Stimulated activated CD4-positive, alpha-beta T cell treated with anti-CD3 and anti-CD28 coated beads, TNF-alpha, amount 100 ng/mL, for 24 hours (primary cell): ENCODE measurements around the gene SELENOW.
"Not testable (repeated sequence)": the region's sequence is repeated elsewhere in the genome, so short reads cannot be mapped to it uniquely, and the experiment has no call there.

Source experiments
- DNase-seq, 3 experiments: peaks; one replicate each; pipeline ENCODE4 v3.0.0-alpha.2; 2020; ENCODE audit warnings: low read depth in 3 of 3

SELENOW gene

DNA sequence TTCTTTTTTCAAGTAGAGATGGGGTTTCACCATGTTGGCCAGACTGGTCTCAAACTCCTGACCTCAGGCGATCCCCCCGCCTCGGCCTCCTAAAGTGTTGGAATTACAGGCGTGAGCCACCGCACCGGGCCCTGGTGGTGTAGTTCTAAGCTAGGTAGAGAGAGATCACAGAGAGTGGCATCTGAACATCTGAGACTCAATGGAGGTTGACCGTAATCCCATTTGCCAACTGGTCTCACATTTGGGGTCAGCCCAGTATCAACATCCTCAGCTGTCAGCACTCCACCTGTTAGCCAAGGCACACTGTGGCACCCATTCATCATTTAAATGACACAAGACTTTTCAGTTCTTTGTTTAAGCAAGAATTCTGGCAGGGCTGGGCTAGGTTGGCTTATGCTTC lies 8.1 kb downstream of the SELENOW start:
- DNase-seq = no peak

DNA sequence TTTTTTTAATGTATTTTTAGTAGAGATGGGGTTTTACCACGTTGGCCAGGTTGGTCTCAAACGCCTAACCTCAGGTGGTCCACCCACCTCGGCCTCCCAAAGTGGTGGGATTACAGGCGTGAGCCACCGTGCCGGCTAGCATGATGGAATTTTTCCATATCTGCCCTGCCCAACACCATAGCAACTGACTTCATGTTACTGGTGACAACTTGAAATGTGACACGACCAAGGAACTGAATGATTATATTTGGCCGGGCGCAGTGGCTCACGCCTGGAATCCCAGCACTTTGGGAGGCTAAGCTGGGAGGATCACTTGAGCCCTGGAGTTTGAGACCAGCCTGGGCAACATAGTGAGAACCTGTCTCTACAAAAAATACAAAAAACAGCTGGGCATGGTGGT lies 8.8 kb downstream of the SELENOW start:
- DNase-seq = not testable (repeated sequence)

DNA sequence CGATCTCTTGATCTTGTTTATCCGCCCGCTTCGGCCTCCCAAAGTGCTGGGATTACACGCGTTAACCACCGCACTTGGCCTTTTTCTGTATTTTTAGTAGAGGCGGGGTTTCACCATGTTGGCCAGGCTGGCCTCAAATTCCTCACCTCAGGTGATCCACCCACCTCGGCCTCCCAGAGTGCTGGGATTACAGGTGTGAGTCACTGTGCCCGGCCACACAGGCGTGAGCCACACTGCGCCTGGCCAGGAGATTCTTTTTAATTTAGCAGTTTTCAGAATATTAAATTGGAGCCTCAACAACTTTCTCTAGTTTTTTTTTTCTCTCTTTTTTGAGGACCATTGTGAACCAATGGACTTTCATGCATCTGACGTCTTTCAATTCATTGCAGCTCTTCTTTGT lies 11.3 kb downstream of the SELENOW start:
- DNase-seq = not testable (repeated sequence)

DNA sequence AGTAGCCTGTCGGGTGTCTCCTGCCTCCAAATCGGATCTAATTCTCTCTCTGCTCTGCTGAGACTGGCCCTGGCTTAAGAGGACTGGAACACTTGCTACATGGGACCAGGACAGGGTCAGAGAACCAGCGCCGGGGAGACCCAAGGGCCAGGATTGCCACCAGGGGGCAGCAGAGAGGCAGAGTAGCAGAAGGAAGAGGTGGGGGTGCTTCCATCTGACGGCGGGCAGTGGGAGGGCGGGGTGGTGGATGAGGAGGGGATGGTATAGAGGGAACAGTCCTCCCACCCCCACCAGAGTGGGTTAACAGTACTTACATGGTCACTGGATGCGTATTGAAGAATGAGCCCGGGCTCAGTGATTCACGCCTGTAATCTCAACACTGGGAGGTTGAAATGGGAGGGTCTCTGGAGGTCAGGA lies 11.9 kb downstream of the SELENOW start:
- peak; percentile 78 to 85 (median 80) for DNase-seq

DNA sequence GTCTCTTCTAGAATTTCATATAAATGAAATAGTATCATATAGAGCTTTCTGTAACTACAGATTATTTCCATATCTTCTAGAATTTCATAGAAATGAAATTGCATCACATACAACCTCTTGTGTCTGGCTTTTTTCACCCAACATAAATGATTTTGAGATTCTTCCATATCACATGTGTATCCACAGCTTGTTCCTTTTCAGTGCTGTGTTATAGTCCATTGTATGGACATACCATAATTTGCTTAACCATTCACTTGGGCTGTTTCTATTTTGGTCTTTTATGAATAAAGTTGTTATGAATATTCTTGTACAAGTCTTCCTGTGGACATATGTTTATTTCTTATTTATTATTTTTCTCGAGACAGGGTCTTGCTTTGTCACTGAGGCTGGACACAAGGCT lies 14.1 kb downstream of the SELENOW start:
- no peak for DNase-seq

DNA sequence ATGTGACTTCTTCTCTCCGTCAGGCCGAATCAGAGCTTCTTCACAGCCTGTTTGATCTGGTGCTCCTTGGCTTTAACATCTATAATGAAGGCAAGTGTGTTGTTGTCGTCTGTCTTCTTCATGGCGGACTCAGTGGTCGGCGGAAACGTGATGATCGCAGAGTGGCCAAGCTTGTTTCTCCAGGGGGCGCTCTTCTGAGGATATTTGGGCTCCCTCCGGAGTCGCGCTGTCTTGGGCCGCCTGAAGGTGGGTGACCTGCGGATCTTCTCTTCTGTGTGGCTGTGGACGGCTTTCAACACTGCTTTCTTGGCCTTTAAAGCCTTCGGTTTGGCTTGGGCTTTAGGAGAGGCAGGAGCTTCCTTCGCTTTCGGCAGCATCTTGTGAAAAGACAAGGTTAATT lies 16.0 kb downstream of the SELENOW start:
- no peak for DNase-seq

DNA sequence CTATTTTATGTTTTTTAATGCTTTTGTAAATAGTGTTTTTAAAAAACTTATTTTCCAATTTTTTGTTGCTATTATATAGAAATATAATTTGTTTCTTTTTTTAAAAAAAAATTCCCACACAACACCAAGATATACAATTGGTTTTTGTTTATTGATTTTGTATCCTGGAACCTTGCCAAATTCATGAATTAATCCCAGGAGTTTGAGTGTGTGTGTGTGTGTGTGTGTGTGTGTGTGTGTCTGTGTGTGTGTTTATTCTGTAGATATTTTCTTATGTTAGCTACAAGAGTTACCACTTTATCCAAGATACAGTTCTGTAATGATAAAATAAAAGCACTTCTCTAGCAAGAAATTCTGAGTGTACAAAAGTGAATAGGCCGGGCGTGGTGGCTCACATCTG lies 18.3 kb downstream of the SELENOW start:
- DNase-seq = no peak

DNA sequence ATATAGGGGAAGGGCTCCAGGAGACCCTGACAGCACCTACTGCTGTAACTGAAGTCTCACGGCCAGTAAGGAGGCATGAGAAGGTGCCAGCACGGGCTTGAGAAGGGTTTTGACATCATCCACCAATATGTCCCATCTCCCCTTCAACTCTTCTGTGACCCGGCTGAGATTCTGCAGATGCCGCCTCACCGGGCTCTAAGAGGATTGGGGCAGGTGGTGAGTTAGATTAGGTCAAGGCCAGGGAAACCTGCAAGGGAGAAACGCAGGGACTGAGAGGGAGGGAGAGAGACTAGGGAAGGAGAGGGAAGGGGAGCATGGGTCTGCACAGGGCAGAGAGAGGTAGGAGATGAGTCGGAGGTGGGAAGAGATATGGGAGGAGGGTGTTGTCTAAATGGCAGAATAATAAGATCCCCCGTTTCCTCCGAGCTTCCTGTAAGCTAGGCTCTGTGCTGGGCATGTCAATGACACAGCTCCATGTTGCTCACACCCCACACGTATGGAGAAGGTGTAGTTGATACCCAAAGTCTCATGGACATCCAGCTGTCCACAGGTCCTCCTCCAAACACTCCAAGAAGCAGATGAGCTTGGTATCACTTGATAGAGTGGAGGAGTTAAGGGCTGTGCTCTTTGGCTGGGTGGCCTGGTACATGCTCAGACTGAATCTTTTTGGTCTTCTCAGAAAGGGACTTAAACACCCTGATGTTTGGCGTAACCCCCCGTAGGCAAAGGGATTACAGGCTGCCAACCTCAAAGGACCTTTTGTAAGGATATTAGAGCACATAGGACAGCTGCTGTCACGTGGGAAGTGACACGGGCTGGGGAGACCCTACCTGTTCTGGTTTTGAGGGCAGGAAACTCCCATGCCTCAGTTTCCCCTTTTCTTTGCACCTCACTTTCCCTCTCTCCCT lies 19.7 kb downstream of the SELENOW start:
- DNase-seq = no peak

DNA sequence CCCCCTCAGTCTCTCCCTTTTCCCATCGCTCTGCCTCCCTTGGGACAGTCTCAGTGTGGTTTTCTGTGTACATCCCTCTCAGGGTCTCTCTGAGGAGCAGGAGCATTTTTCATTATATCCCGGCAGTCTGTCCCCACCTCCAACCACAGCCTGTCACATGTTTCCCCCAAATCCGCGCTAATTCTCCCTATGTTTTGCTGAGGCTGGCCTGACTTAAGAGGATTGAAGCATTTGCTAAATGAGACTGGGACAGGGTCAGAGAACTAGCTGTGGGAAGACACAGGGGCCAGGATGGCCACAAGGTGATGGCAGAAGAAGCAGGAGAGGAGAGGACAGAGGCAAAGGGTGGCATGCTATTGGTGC lies 20.4 kb downstream of the SELENOW start:
- DNase-seq = no peak

DNA sequence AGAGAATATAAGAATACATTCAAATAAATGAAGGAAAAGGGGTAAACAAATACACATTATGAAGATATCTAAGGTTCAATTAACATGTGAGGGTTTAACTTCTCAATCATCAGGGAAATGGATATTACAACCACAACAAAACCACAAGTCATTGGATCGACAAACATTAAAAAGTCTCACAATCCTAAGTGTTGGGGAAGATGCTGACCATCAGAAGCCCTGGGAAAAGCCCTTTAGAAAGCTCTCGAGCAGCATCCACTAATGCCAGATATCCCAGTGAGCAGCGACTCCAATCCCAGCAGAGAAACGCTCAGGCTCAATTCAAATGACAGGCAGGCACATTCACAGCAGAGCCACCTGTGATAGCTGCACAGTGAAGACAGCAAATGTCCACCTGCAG lies 22.8 kb downstream of the SELENOW start:
- no peak for DNase-seq

DNA sequence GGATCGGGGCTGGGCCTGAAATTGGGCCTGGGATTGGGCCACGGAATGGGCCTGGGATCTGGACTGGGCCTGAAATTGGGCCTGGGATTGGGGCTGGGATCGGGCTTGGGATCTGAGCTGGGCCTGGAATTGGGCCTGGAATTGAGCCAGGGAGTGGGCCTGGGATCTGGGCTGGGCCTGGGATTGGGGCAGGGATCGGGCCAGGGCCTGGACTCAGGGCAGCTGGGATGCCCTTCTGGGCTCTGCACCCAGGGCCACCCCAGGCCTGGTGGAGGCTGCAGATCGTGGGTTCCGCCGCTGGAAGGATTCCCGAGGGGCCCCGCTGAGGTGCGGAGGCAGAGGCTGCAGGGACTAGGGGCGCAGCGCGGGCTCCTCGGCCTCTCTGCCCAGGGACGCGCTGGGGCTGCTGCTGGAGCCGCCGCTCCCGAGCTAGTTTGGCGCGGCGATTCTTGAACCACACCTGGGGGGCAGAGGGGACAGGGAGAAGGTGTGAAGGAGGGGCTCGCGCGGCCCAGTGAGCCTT lies 24.1 kb downstream of the SELENOW start:
- DNase-seq = no peak

DNA sequence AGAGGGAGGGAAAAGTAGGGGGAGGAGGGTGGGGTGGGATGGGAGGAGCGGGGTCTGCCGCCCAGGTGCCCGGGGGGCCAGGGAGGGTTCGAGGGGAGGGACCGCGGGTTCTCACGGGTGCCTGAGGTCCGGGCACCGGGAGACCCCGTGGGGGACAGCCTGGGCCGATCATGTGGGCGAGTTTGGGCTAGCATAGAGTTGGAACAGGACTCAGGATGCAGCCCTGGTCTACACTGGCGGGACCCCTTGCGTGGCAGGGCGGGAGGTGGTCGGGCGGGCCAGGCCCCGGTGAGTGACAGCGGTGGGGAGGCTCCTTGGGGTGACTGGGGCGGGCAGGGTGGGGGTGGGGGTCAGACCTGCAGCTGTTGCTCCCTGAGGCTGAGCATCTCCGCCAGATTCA lies 24.6 kb downstream of the SELENOW start:
- not testable (repeated sequence) for DNase-seq

DNA sequence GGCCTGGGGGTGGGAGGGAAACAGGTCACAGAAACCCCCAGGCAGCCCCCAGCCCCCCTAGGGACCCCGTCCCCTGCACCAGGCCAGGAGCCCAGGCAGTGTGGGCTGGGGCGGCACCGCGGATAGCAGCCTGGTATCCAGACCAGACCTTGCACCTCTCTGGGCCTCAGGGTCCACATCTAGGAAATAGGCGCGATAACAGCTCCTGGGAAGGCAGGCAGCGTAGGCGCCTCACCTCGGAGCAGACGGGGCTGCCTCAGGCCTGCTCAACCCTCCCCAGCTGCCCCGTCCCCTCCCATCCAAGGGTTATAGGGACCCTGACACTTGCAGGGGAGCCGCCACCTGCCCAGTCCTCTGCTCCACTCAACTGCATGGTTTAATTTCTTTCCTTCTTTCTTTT lies 25.2 kb downstream of the SELENOW start:
- DNase-seq = not testable (repeated sequence)

DNA sequence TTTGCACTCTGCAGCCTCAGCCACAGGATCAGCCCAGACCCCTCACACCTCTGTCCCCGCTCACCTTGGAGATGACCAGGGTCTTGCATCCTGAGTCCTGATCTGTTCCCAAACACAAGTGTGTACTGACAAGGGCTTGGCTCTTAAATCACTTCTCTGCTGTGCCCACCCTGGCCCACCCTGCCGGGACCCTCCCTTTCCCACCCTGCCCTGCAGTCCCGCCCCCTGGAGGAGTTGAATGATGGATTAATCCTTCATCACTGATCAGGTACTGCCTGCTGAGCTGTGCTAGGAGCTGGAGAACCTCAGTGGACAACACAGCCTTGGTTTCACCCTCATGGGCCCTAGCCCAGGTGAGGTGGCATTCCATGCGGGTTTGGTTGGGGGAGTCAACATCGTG lies 25.9 kb downstream of the SELENOW start, which contains the start of gene TPRX1:
TSS of gene TPRX1 (minus strand) at position 101 of the 400 bp plus-strand sequence. CDS start at position 89, 12 bp downstream.
- DNase-seq = not testable (repeated sequence)

DNA sequence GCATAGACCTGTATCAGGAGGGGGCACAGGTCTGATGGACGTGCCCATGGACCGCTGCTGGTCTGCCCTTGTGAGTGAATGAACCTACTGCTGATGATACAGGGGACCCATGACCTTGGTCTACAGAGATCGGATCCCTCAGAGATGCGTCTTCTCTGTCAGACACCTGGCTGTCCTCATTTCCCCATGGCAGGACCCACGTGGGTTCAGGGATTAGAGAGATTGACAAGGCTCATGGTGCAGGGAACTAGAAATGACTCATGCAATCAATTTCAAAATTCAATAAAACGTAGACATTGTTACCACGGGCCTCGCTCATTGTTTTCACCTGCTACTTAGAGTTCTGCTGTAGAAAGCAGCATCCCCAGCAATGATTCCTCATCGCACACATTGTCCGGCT lies 26.8 kb downstream of the SELENOW start:
- no peak for DNase-seq

DNA sequence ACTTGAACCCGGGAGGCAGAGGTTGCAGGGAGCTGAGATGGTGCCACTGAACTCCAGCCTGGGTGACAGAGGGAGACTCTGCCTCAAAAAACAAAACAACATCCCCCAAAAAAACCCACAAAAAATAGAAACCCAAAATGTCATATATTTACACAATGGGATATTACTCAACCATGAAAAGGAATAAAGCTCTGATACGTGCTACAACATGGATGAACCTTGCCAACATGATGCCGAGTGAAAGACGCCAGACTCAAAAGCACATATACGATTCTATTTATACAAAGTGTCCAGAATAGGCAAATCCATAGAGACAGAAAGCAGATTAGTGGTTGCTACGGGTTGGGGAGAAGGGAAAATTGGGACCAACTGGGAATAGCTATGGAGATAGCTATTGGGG lies 27.9 kb downstream of the SELENOW start:
- DNase-seq = no peak

DNA sequence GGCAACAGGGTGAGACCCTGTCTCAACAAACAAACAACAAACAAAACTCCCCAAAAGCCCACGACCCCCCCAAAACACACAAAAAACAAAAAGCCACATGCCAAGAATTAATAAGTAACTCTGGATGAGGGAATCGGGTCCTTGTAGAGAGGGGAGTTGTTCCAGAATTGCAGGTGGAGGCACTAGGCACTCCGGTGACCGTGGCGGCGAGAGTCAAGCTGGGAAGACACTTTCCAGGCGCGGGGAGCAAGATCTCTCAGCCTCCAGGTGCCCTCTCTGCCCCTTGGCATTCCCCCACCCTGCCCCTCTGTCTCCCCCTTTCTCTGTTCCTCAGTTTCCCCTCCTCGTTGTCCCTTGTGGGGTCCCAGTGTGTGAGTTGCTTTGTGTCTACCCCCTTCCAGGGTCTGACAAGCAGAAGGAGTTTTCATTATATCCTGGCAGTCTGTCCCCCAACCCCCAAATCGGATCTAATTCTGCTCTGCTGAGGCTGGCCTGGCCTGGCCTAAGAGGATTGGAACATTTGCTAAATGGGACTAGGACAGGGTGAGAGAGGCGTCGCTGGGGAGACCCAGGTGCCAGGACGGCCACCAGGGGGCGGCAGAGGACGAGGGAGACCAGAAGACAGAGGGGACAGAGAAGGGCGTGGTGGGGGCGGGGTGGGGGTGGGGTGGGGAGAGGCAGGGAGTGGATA lies 34.9 kb downstream of the SELENOW start:
- DNase-seq = peak; percentile 63 to 80 (median 64)

DNA sequence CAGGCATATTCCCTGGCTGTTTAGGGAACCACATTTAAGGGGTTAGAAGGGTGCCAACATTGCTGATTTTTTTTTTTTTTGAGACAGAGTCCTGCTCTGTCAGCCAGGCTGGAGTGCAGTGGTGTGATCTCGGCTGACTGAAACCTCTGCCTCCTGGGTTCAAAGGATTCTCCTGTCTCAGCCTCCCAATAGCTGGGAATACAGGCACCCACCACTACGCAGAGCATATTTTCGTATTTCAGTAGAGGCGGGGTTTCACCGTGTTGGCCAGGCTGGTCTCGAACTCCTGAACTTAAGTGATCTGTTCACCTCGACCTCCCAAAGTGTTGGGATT lies 35.5 kb downstream of the SELENOW start:
- DNase-seq = no peak

DNA sequence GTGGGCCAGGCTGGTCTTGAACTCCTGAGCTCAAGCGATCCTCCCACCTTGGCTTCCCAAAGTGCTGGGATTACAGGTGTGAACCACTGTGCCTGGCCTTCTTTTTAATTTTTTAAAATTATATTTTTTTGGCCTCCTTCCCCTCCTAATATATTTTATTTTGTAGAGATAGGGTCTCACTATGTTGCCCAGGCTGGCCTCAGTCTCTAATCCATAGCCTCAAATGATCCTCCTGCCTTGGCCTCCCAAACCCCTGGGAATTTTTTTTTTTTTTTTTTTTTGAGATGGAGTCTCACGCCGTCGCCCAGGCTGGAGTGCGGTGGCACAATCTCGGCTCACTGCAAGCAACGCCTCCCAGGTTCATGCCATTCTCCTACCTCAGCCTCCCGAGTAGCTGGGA lies 37.8 kb downstream of the SELENOW start:
- DNase-seq = not testable (repeated sequence)

DNA sequence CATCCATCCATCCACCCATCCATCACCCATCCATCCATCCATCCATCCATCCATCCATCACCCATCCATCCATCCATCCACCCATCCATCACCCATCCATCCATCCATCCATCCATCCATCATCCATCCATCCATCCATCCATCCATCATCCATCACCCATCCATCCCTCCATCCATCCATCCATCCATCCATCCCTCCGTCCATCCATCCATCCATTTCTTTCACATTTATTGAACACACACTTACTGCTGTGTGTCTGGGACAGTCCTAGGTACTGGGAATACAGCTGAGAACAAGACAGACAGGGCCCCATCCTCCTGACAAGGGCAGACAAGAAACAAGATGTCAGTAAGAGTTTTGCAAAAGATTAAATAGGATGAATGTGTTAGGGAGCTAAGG lies 39.7 kb downstream of the SELENOW start:
- not testable (repeated sequence) for DNase-seq

DNA sequence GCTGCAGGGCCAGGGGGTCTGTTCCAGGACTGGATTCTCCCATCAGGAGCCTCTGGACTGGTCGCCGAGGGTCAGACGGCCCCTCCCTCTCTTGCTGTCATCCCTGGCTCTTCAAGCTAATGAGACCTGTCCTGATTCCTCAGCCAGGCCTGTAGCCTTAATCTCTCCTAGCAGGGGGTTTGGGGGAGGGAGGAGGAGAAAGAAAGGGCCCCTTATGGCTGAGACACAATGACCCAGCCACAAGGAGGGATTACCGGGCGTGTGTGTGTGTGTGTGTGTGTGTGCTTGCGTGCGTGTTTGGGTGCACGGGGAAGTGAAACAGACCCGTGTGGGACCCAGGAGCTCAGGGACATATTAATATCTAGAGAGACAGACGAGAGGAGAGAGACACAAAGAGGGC lies 41.4 kb downstream of the SELENOW start:
- no peak for DNase-seq

DNA sequence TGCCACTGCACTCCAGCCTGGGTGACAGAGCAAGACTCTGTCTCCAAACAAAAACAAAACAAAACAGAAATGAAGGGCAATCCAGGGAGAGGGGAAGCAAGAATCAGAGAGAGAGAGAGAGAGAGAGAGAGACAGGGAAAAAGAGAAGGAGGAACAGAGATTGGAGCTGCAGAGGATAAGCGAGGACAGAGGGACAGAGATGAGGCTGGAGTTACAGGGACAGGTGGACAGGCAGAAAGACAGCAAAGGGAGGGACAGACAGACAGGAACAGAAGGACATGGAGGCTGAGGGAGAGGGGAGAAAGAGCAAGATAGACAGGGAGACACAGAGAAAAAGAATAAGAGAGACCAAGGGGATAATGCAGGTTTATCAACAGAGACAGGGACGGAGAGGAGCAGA lies 41.9 kb downstream of the SELENOW start:
- DNase-seq = no peak

DNA sequence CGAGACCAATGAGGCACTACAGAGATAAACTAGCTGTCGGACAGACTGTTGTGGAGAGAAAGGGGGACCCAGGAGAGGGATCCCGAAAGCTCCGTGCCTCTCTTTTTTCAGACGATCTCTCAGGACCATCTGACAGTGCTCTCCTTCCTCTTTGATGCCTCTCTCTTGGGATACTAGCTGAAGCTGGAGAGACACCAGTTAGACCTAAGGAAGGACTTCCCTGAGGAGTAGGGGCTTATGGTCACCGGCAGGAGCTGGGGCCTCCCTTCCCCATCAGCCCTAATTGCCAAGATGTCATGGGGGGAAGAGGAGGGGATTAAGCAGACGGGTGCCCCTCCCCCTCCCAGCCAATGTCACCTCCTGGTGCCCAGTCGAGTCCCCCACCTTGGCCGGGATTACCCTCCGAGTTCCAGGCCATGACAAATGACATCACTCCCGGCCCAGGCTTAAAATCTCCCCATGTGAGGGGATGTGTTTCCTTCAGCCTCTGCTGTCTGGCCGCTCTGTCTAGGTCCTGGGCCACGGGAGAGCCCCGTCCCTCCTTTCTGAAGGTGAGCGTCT lies 43.0 kb downstream of the SELENOW start, which contains the start of gene CRX:
TSS of gene CRX (plus strand) at position 478 of the 561 bp plus-strand sequence. CDS start 12,507 bp downstream, outside the sequence.
- DNase-seq = no peak
